ENCODE results near the gene PWP1. TPM values are rescaled to one million over a fixed set of nuclear protein-coding genes. Genes with fewer than 3 reads are reported as not detected.

PWP1 gene
- total RNA-seq, 4 donors from 2014 or later: 47.2 to 84.9 (median 49.9) TPM

GRCh38 chr12:107660861-107661415 lies 24.7 kb upstream of the PWP1 start:
- no peak overlapping the region for H3K4me3 ChIP-seq (ENCODE audit: low read depth, poor library complexity, severe bottlenecking)
- no peak for TF ChIP-seq POLR2A (IDR thresholded peaks at IDR 0.05)
- TF ChIP-seq CTCF (IDR thresholded peaks at IDR 0.05): no peak
- intact Hi-C loops (cut with DNase I; ENCODE audit: low total_unique reads): no loop called here
- DNase-seq (ENCODE audit: low spot score in 2 of 2): no peak
- 76 to 79% methylated on average over 12 of the region's 12 CpGs for WGBS, 2 donors

DNA sequence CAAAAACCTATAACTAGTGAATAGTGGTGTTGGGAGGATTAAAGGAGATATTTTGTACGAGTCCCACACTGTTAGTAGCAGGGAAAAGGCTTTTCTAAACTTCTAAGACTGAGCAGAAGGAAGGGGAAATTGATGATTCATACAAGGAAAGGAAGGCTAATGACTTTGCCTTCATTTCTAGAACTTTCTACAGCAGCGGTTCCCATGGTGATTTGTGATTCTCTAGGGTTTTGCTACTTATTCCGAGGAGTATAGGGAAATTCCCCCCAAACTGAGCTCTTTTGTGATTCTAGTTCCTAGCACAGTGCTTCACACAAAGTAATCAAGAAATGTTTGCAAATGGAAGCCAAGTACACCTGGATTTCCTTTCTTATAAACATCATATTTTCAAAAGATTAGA lies 23.8 kb upstream of the PWP1 start:
- WGBS, 2 donors: 67 to 70% methylated on average over 3 of the region's 3 CpGs
- intact Hi-C loops (cut with DNase I; ENCODE audit: low total_unique reads): no loop called here
- no peak overlapping the region for H3K4me3 ChIP-seq (ENCODE audit: low read depth, poor library complexity, severe bottlenecking)
- no peak for DNase-seq (ENCODE audit: low spot score in 2 of 2)
- no peak for TF ChIP-seq POLR2A (IDR thresholded peaks at IDR 0.05)
- TF ChIP-seq CTCF (IDR thresholded peaks at IDR 0.05): no peak

- H3K4me3 ChIP-seq (ENCODE audit: low read depth, poor library complexity, severe bottlenecking): no peak overlapping the region
- no peak for DNase-seq (ENCODE audit: low spot score in 2 of 2)
- TF ChIP-seq CTCF (IDR thresholded peaks at IDR 0.05) (no peak), POLR2A (IDR thresholded peaks at IDR 0.05) (no peak)
- 60 to 66% methylated on average over 6 of the region's 6 CpGs for WGBS, 2 donors
- intact Hi-C loops (cut with DNase I; ENCODE audit: low total_unique reads): no loop called here
Observed at GRCh38 chr12:107662484-107662883, 23.1 kb upstream of the PWP1 start.

GRCh38 chr12:107663277-107663676 lies 22.3 kb upstream of the PWP1 start:
- DNase-seq (ENCODE audit: low spot score in 2 of 2): no peak
- WGBS, 2 donors: 63 to 67% methylated on average over 6 of the region's 6 CpGs
- H3K4me3 ChIP-seq (ENCODE audit: low read depth, poor library complexity, severe bottlenecking): no peak overlapping the region
- no peak for TF ChIP-seq CTCF (IDR thresholded peaks at IDR 0.05)
- no peak for TF ChIP-seq POLR2A (IDR thresholded peaks at IDR 0.05)
- intact Hi-C loops (cut with DNase I; ENCODE audit: low total_unique reads): no loop called here

DNA sequence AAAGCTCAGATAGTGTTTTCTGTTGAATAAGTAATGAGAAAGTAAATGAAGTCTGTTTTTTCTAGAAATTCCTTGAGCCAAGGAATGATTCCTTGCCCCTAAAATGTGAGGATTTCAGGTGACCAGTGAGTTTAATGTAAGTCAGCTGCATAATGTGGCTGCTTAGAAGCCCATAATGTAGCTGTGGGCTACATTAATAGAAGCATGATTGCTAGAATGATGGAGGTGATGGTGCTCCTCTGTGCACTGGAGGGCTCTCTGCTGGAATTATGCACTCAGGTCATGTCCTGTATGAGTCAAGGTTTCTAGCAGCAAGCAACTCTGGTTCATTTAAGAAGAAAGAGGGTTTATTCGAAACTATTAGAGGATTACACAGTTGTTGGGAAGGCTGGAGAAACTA lies 19.6 kb upstream of the PWP1 start:
- no peak for TF ChIP-seq CTCF (IDR thresholded peaks at IDR 0.05)
- TF ChIP-seq POLR2A (IDR thresholded peaks at IDR 0.05): no peak
- H3K4me3 ChIP-seq (ENCODE audit: low read depth, poor library complexity, severe bottlenecking): no peak overlapping the region
- WGBS, 2 donors: 94 to 100% methylated on average over 1 of the region's 1 CpG
- no peak for DNase-seq (ENCODE audit: low spot score in 2 of 2)
- intact Hi-C loops (cut with DNase I; ENCODE audit: low total_unique reads): no loop called here

- TF ChIP-seq POLR2A (IDR thresholded peaks at IDR 0.05): no peak
- no peak for TF ChIP-seq CTCF (IDR thresholded peaks at IDR 0.05)
- WGBS, 2 donors: 91 to 94% methylated on average over 4 of the region's 4 CpGs
- no peak overlapping the region for H3K4me3 ChIP-seq (ENCODE audit: low read depth, poor library complexity, severe bottlenecking)
- no peak for DNase-seq (ENCODE audit: low spot score in 2 of 2)
- intact Hi-C loops (cut with DNase I; ENCODE audit: low total_unique reads): no loop called here
Observed at GRCh38 chr12:107667464-107667863, 18.1 kb upstream of the PWP1 start.
